Loucy (cell line): ENCODE results near the gene NCKIPSD.

Experiments
- H2AFZ ChIP-seq: fragments of 200-600 bp; sonication (generic); 2 replicates; pipeline ENCODE4 v1.6.0; 2016; ENCODE audit warnings: antibody characterized with exemption, mild to moderate bottlenecking, low read length, moderate library complexity
- H3F3A ChIP-seq: fragments of 200-600 bp; 2 replicates; pipeline ENCODE4 v1.6.0; 2016; ENCODE audit warnings: antibody characterized with exemption, low read depth, mild to moderate bottlenecking
- H3K27me3 ChIP-seq: fragments of 200-600 bp; sonication (generic); 2 replicates; pipeline ENCODE4 v1.6.1; 2014; ENCODE audit warnings: low read length, mild to moderate bottlenecking; ENCODE audit not compliant: insufficient read depth, poor library complexity, severe bottlenecking
- H3K36me3 ChIP-seq: fragments of 200-600 bp; sonication (generic); 2 replicates; pipeline ENCODE4 v1.6.1; 2016; ENCODE audit warnings: low read length; ENCODE audit not compliant: insufficient read depth
- H3K4me1 ChIP-seq: fragments of 200-600 bp; sonication (generic); 2 replicates; pipeline ENCODE4 v1.5.1; 2014; ENCODE audit warnings: low read length, mild to moderate bottlenecking; ENCODE audit not compliant: insufficient read depth, poor library complexity, severe bottlenecking
- H3K4me2 ChIP-seq: fragments of 200-600 bp; sonication (generic); 2 replicates; pipeline ENCODE4 v1.6.0; 2014; ENCODE audit warnings: antibody characterized with exemption, low read length, low read depth, mild to moderate bottlenecking; ENCODE audit not compliant: poor library complexity, severe bottlenecking
- H3K4me3 ChIP-seq: fragments of 200-600 bp; sonication (generic); 2 replicates; pipeline ENCODE4 v1.5.1; 2014; ENCODE audit warnings: low read length, mild to moderate bottlenecking, mixed read lengths; ENCODE audit not compliant: poor library complexity, severe bottlenecking
- H3K79me2 ChIP-seq: fragments of 200-600 bp; sonication (generic); 2 replicates; pipeline ENCODE4 v1.6.1; 2014; ENCODE audit warnings: low read length; ENCODE audit not compliant: insufficient read depth
- H3K9ac ChIP-seq: fragments of 200-600 bp; sonication (generic); 2 replicates; pipeline ENCODE4 v1.6.0; 2014; ENCODE audit warnings: mild to moderate bottlenecking, low read depth, low read length, moderate library complexity; ENCODE audit not compliant: poor library complexity, severe bottlenecking
- H3K9me2 ChIP-seq: fragments of 200-600 bp; sonication (generic); replicated peaks from 2 replicates; pipeline ENCODE4 v1.6.1; 2016; ENCODE audit warnings: low read depth, low read length, mixed read lengths
- H3K9me3 ChIP-seq: fragments of 200-600 bp; sonication (generic); 2 replicates; pipeline ENCODE4 v1.6.1; 2014; ENCODE audit warnings: mild to moderate bottlenecking, antibody characterized with exemption, low read length, low read depth; ENCODE audit not compliant: insufficient read depth
- H4K20me1 ChIP-seq: fragments of 200-600 bp; sonication (generic); 2 replicates; pipeline ENCODE4 v1.6.0; 2014; ENCODE audit warnings: antibody characterized with exemption, low read length, mild to moderate bottlenecking; ENCODE audit not compliant: insufficient read depth, poor library complexity, severe bottlenecking
- CTCF ChIP-seq: fragments of 200-600 bp; sonication (generic); conservative IDR thresholded peaks from 2 replicates; pipeline ENCODE4 v1.5.1; 2014; ENCODE audit warnings: mild to moderate bottlenecking, antibody characterized with exemption, low read length
- EZH2phosphoT487 ChIP-seq: fragments of 200-600 bp; IDR thresholded peaks from 2 replicates; pipeline ENCODE4 v1.6.1; 2018; ENCODE audit warnings: antibody characterized with exemption, mild to moderate bottlenecking, moderate library complexity, borderline replicate concordance

NCKIPSD gene

GRCh38 chr3:48642605-48643004, 43.1 kb downstream of the NCKIPSD start:
- H3F3A ChIP-seq, result no peaks in the 10 kb centered on the region
- H3K9ac ChIP-seq, result no peak overlapping the region
- no peaks in the 10 kb centered on the region for H3K9me2 ChIP-seq

GRCh38 chr3:48641396-48641795, 44.3 kb downstream of the NCKIPSD start:
- Histone ChIP-seq H3K27me3 (no peaks in the 10 kb centered on the region), H3K4me2 (no peak overlapping the region), H3K79me2 (no peaks in the 10 kb centered on the region), H4K20me1 (no peaks in the 10 kb centered on the region), H3K36me3 (no peaks in the 10 kb centered on the region), H3K4me3 (no peak overlapping the region), H3F3A (no peaks in the 10 kb centered on the region), H3K9ac (no peak overlapping the region), H3K4me1 (peaks cover 4% of the 10 kb centered on the region), H3K9me2 (no peaks in the 10 kb centered on the region), H2AFZ (no peak overlapping the region), H3K9me3 (no peaks in the 10 kb centered on the region)
- TF ChIP-seq EZH2phosphoT487, result no peak
- no peak for TF ChIP-seq CTCF

More at GRCh38 chr3:48642605-48643004, 43.1 kb downstream of the NCKIPSD start:
- Histone ChIP-seq H3K9me3 (no peaks in the 10 kb centered on the region), H3K4me3 (no peak overlapping the region), H3K27me3 (no peaks in the 10 kb centered on the region), H3K36me3 (no peaks in the 10 kb centered on the region), H3K79me2 (no peaks in the 10 kb centered on the region), H4K20me1 (no peaks in the 10 kb centered on the region), H3K4me2 (no peak overlapping the region), H3K4me1 (no peaks in the 10 kb centered on the region), H2AFZ (no peak overlapping the region)
- TF ChIP-seq EZH2phosphoT487, result no peak
- TF ChIP-seq CTCF, result no peak

- H3K4me1 ChIP-seq, result peaks cover 11% of the 10 kb centered on the region
- H3K27me3 ChIP-seq, result no peaks in the 10 kb centered on the region
- H3K4me2 ChIP-seq, result no peak overlapping the region
- no peaks in the 10 kb centered on the region for H4K20me1 ChIP-seq
- no peaks in the 10 kb centered on the region for H3F3A ChIP-seq
- no peaks in the 10 kb centered on the region for H3K36me3 ChIP-seq
- H2AFZ ChIP-seq, result no peak overlapping the region
- no peaks in the 10 kb centered on the region for H3K9me3 ChIP-seq
- H3K79me2 ChIP-seq, result peaks cover 6% of the 10 kb centered on the region
- H3K9ac ChIP-seq, result no peak overlapping the region
- TF ChIP-seq EZH2phosphoT487 (no peak), CTCF (no peak)
- H3K4me3 ChIP-seq, result no peak overlapping the region
- no peaks in the 10 kb centered on the region for H3K9me2 ChIP-seq
These were observed 45.6 kb downstream of the NCKIPSD start for GRCh38 chr3:48639944-48640606.
